OCI-LY7 (cell line): ENCODE results near the gene RFK. TPM values are rescaled to one million over a fixed set of nuclear protein-coding genes. Genes with fewer than 3 reads are reported as not detected.

ENCODE experiments used
- BruUV-seq: library from RNA; stranded (reverse); fragments of 400-500 nt; replicated peaks from 2 replicates; lab custom pipeline; 2021; lab: Mats Ljungman, UMichigan
- CTCF ChIA-PET: fragments of 300-600 bp; sonication (Branson Sonifier 250); formaldehyde crosslinking; loops from one replicate; lab custom pipeline; 2022; ENCODE audit warnings: antibody characterized with exemption; ENCODE audit not compliant: unreplicated experiment; lab: Charles Lee
- POLR2A ChIA-PET: fragments of 300-600 bp; sonication (Branson Sonifier 250); formaldehyde crosslinking; loops from one replicate; lab custom pipeline; 2022; ENCODE audit warnings: antibody characterized with exemption; lab: Charles Lee
- DNase-seq: peaks from one replicate; pipeline ENCODE4 v3.0.0-alpha.2; 2015; ENCODE audit warnings: low spot score
- H2AFZ ChIP-seq: fragments of 200-600 bp; sonication (generic), shearing (Covaris generic); 2 replicates; pipeline ENCODE4 v1.6.1; 2014; ENCODE audit warnings: mild to moderate bottlenecking, antibody characterized with exemption, low read length, moderate library complexity
- H3K27ac ChIP-seq: fragments of 200-600 bp; sonication (generic); 2 replicates; pipeline ENCODE4 v1.5.1; 2014; ENCODE audit warnings: mixed run types, low read depth, mild to moderate bottlenecking, moderate library complexity, low read length, inconsistent platforms; ENCODE audit not compliant: poor library complexity, severe bottlenecking
- H3K36me3 ChIP-seq: fragments of 200-600 bp; sonication (generic); 2 replicates; pipeline ENCODE4 v1.6.1; 2014; ENCODE audit warnings: mild to moderate bottlenecking, antibody characterized with exemption, low read length, moderate library complexity, mixed read lengths; ENCODE audit not compliant: insufficient read depth
- H3K4me1 ChIP-seq: fragments of 200-600 bp; sonication (generic); 2 replicates; pipeline ENCODE4 v1.5.1; 2014; ENCODE audit warnings: mild to moderate bottlenecking, low read length; ENCODE audit not compliant: insufficient read depth, poor library complexity, severe bottlenecking
- H3K4me2 ChIP-seq: fragments of 200-600 bp; sonication (generic); 2 replicates; pipeline ENCODE4 v1.6.1; 2014; ENCODE audit warnings: mild to moderate bottlenecking, low read length
- H3K4me3 ChIP-seq: fragments of 200-600 bp; sonication (generic); 2 replicates; pipeline ENCODE4 v1.5.1; 2014; ENCODE audit warnings: mild to moderate bottlenecking, low read depth, low read length; ENCODE audit not compliant: poor library complexity, severe bottlenecking
- H3K79me2 ChIP-seq: fragments of 200-600 bp; sonication (generic); 2 replicates; pipeline ENCODE4 v1.6.1; 2016; ENCODE audit warnings: low read depth, mild to moderate bottlenecking, low read length, moderate library complexity, mixed read lengths; ENCODE audit not compliant: insufficient read depth
- H3K9me2 ChIP-seq: fragments of 200-600 bp; sonication (generic); 2 replicates; pipeline ENCODE4 v1.6.1; 2016; ENCODE audit warnings: mild to moderate bottlenecking, low read length, mixed read lengths; ENCODE audit not compliant: insufficient read depth
- H3K9me3 ChIP-seq: fragments of 200-600 bp; sonication (generic); 2 replicates; pipeline ENCODE4 v1.6.1; 2014; ENCODE audit warnings: mild to moderate bottlenecking, mixed run types, low read length, mixed read lengths
- H4K20me1 ChIP-seq: fragments of 200-600 bp; sonication (generic); 2 replicates; pipeline ENCODE4 v1.6.1; 2014; ENCODE audit warnings: mild to moderate bottlenecking, antibody characterized with exemption, low read length, moderate library complexity, mixed read lengths; ENCODE audit not compliant: insufficient read depth
- CTCF ChIP-seq: fragments of 200-600 bp; sonication (generic); conservative IDR thresholded peaks from 2 replicates; pipeline ENCODE4 v1.5.1; 2014; ENCODE audit warnings: mild to moderate bottlenecking, antibody characterized with exemption, low read length, moderate library complexity, mixed read lengths
- EZH2phosphoT487 ChIP-seq: fragments of 200-600 bp; sonication (generic); IDR thresholded peaks from 2 replicates; pipeline ENCODE4 v1.6.1; 2018; ENCODE audit warnings: low read depth, borderline replicate concordance, mild to moderate bottlenecking, mixed run types, antibody characterized with exemption, low read length, moderate library complexity, mixed read lengths
- intact Hi-C: fragments of 100-400 bp; cut with micrococcal nuclease; formaldehyde crosslinking; loops from one replicate; pipeline ENCODE4 v1.10.0; 2022; ENCODE audit not compliant: unreplicated experiment
- total RNA-seq, 2 experiments: library from RNA; depleted of rRNA in 1 of 2; stranded (reverse); fragments of >200 nt in 1 of 2; shearing (Covaris generic) in 1 of 2; gene quantifications; 2 replicates each; pipeline ENCODE4 v1.2.3, GENCODE V29; 2014 to 2022

Gene RFK
- total RNA-seq, 2 experiments from 2014 or later, result 28.7 to 37.8 TPM

- ChIA-PET POLR2A (interaction anchor here (0.6 to 5.2 kb wide), 2 partner anchors 20 to 29 kb away, joined by 4 to 74 read pairs; no protein-coding TSS in a partner anchor), CTCF (no interaction called here)
- Histone ChIP-seq H4K20me1 (no peaks in the 10 kb centered on the region), H2AFZ (no peak overlapping the region), H3K36me3 (peaks cover 63% of the 10 kb centered on the region), H3K4me3 (no peak overlapping the region), H3K4me2 (peak overlapping the region; percentile 15), H3K4me1 (peaks cover 21% of the 10 kb centered on the region), H3K79me2 (peaks cover 34% of the 10 kb centered on the region), H3K27ac (no peak overlapping the region), H3K9me3 (peaks cover 13% of the 10 kb centered on the region), H3K9me2 (no peaks in the 10 kb centered on the region)
- BruUV-seq, result no TSS peak
- intact Hi-C loops, result loop anchor here (5.0 to 10.0 kb wide), 2 partner anchors 787 to 1436 kb away; partner anchors contain the start of genes C9orf40 and VPS13A
- TF ChIP-seq EZH2phosphoT487, result no peak
- TF ChIP-seq CTCF, result no peak
- no peak for DNase-seq
Measured at GRCh38 chr9:76390656-76391055, 3.6 kb downstream of the RFK start.

GRCh38 chr9:76379494-76379893 lies 14.7 kb downstream of the RFK start:
- Histone ChIP-seq H4K20me1 (no peaks in the 10 kb centered on the region), H3K27ac (no peak overlapping the region), H3K4me1 (no peaks in the 10 kb centered on the region), H2AFZ (no peak overlapping the region), H3K79me2 (no peaks in the 10 kb centered on the region), H3K9me3 (no peaks in the 10 kb centered on the region), H3K4me3 (no peak overlapping the region), H3K36me3 (peaks cover 14% of the 10 kb centered on the region), H3K9me2 (no peaks in the 10 kb centered on the region), H3K4me2 (no peak overlapping the region)
- POLR2A ChIA-PET, result interaction anchor here (0.7 to 4.0 kb wide), 3 partner anchors 9 to 15 kb away, joined by 3 to 23 read pairs (median 17); partner anchors contain the start of gene RFK
- intact Hi-C loops, result no loop called here
- DNase-seq, result no peak
- BruUV-seq, result no TSS peak
- TF ChIP-seq CTCF (no peak), EZH2phosphoT487 (no peak)
- CTCF ChIA-PET, result no interaction called here

GRCh38 chr9:76378367-76379073 lies 15.7 kb downstream of the RFK start:
- Histone ChIP-seq H3K4me3 (no peak overlapping the region), H3K27ac (no peak overlapping the region), H3K36me3 (peaks cover 5% of the 10 kb centered on the region), H3K9me2 (no peaks in the 10 kb centered on the region), H4K20me1 (no peaks in the 10 kb centered on the region), H2AFZ (peak overlapping the region; percentile 14; the same call in 1 of the 2 replicates), H3K4me2 (0 out of 2 replicates have a peak overlapping the region, but pooled peaks have one; percentile 12), H3K79me2 (no peaks in the 10 kb centered on the region), H3K4me1 (peaks cover 6% of the 10 kb centered on the region), H3K9me3 (no peaks in the 10 kb centered on the region)
- TF ChIP-seq EZH2phosphoT487, result no peak
- no peak for TF ChIP-seq CTCF
- no peak for DNase-seq
- intact Hi-C loops, result no loop called here
- ChIA-PET CTCF (interaction anchor here (1.2 to 1.5 kb wide), 2 partner anchors 14 to 16 kb away, joined by 3 to 4 read pairs; no protein-coding TSS in a partner anchor), POLR2A (interaction anchor here (0.5 to 4.0 kb wide), 7 partner anchors 8 to 1286 kb away, joined by 3 to 23 read pairs (median 4); partner anchors contain the start of gene RFK)
- BruUV-seq, result no TSS peak
